Measurements from ENCODE around the gene DNM3.

GRCh38 chr1:171834821-171835220, 6.5 kb upstream of the DNM3 start:
- TF ChIP-seq EZH2 (IDR thresholded peaks at IDR 0.05), result no peak
- no peak for TF ChIP-seq POLR2AphosphoS5 (IDR thresholded peaks at IDR 0.05; ENCODE audit: borderline replicate concordance, low read depth, low read length)
- TF ChIP-seq FOXP2 (optimal IDR thresholded peaks at IDR 0.05; ENCODE audit: control extremely low read depth, extremely low read length, insufficient read depth), result no peak

All from SK-N-MC (cell line).